Dedifferentiated amniotic fluid mesenchymal stem cell (primary cell): ENCODE measurements around the gene MAGEA12.
"Not testable (repeated sequence)": the region's sequence is repeated elsewhere in the genome, so short reads cannot be mapped to it uniquely, and the experiment has no call there.

ENCODE experiments used
- DNase-seq: peaks from one replicate; pipeline ENCODE4 v3.0.0-alpha.2; 2016; ENCODE audit errors: extremely low spot score

The MAGEA12 gene

DNA sequence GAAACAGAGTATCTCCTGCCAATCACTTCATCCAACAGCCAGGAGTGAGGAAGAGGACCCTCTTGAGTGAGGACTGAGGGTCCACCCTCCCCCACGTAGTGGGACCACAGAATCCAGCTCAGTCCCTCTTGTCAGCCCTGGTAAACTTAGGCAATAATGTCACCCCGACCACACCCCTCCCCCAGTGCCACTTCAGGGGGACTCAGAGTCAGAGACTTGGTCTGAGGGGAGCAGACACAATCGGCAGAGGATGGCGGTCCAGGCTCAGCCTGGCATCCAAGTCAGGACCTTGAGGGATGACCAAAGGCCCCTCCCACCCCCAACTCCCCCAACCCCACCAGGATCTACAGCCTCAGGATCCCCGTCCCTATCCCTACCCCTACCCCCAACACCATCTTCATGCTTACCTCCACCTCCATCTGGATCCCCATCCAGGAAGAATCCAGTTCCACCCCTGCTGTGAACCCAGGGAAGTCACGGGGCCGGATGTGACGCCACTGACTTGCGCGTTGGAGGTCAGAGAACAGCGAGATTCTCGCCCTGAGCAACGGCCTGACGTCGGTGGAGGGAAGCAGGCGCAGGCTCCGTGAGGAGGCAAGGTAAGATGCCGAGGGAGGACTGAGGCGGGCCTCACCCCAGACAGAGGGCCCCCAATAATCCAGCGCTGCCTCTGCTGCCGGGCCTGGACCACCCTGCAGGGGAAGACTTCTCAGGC, at the start of gene MAGEA12, which contains the start of gene CSAG1:
TSS of gene MAGEA12 (plus strand) at position 497 of the 715 bp plus-strand sequence. CDS start 2,405 bp downstream, outside the sequence.
TSS of gene CSAG1 (minus strand) at position 461 of the 715 bp plus-strand sequence. CDS start 1,261 bp downstream, outside the sequence.
- DNase-seq: no peak

DNA sequence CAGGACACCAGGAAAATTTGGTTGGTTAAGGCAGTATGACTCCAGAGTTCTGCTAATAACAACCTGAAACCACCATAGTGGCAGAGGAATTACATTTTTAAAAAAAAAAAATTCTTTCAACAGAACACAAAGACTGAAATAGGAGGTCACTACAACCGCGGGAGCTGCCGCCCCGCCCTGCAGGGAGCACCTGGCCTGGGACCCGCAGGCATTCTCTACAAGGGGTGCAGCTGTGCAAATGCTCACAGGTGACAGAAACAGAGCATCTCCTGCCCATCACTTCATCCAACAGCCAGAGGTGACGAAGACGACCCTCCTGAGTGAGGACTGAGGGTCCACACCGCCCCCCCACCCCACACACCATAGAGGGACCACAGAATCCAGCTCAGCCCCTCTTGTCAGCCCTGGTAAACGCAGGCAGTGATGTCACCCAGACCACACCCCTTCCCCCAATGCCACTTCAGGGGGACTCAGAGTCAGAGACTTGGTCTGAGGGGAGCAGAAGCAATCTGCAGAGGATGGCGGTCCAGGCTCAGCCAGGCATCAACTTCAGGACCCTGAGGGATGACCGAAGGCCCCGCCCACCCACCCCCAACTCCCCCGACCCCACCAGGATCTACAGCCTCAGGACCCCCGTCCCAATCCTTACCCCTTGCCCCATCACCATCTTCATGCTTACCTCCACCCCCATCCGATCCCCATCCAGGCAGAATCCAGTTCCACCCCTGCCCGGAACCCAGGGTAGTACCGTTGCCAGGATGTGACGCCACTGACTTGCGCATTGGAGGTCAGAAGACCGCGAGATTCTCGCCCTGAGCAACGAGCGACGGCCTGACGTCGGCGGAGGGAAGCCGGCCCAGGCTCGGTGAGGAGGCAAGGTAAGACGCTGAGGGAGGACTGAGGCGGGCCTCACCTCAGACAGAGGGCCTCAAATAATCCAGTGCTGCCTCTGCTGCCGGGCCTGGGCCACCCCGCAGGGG, 35.3 kb upstream of the MAGEA12 start, which contains the start of gene MAGEA3:
TSS of gene MAGEA3 (plus strand) at position 843 of the 980 bp plus-strand sequence. CDS start 2,039 bp downstream, outside the sequence.
- DNase-seq: not testable (repeated sequence)

DNA sequence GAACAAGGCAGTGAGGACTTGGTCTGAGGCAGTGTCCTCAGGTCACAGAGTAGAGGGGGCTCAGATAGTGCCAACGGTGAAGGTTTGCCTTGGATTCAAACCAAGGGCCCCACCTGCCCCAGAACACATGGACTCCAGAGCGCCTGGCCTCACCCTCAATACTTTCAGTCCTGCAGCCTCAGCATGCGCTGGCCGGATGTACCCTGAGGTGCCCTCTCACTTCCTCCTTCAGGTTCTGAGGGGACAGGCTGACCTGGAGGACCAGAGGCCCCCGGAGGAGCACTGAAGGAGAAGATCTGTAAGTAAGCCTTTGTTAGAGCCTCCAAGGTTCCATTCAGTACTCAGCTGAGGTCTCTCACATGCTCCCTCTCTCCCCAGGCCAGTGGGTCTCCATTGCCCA, 33.2 kb upstream of the MAGEA12 start:
- DNase-seq: not testable (repeated sequence)

DNA sequence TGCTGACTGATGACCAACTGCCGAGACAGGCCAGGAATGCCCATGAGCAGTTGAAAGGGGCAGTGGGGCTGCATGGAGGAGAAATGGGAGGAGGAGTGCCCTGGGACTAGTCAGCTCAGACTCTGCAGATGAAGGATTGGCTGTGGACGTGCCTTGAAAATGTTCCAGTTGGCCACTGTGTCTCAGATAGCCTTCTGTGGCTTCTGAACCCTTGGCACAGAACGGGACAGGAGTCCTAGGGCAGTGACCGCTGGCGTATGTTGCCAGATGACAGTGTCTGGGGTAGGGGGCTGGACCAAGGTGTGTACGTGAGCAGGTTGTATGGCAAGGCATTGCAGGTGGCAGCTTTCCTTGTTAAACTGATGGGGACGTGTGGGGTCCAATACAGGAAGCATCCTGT, 27.1 kb upstream of the MAGEA12 start:
- not testable (repeated sequence) for DNase-seq

DNA sequence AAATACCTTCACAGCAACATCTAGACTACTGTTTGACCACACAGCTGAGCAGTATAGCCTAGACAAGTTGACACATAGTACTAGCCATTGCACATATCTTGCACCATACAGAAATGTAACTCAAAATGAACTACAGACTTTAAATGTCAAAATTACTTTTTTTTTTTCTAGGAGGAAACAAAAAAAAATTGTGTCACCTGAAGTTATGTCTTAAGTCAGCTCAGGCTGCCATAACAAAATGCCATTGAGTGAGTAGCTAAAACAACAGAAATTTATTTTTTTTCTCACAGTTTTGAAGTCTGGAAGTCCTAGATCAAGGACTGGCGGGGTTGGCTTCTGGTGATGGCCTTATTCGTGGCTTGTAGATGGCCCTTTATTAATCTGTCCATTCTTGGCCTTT, 24.4 kb upstream of the MAGEA12 start, which contains the start of gene CSAG2:
TSS of gene CSAG2 (minus strand) at position 101 of the 400 bp plus-strand sequence. CDS start 161 bp downstream, outside the sequence.
- not testable (repeated sequence) for DNase-seq

- not testable (repeated sequence) for DNase-seq
These were observed 20.4 kb upstream of the MAGEA12 start for GRCh38 chrX:152713195-152713594.

- not testable (repeated sequence) for DNase-seq
These were observed 19.5 kb upstream of the MAGEA12 start, which contains the start of gene MAGEA2B for GRCh38 chrX:152713815-152714787. TSS of gene MAGEA2B (plus strand) at chrX:152714628. CDS start at chrX:152717107, 2,479 bp downstream.

GRCh38 chrX:152725409-152725808, 8.1 kb upstream of the MAGEA12 start:
- DNase-seq: no peak

DNA sequence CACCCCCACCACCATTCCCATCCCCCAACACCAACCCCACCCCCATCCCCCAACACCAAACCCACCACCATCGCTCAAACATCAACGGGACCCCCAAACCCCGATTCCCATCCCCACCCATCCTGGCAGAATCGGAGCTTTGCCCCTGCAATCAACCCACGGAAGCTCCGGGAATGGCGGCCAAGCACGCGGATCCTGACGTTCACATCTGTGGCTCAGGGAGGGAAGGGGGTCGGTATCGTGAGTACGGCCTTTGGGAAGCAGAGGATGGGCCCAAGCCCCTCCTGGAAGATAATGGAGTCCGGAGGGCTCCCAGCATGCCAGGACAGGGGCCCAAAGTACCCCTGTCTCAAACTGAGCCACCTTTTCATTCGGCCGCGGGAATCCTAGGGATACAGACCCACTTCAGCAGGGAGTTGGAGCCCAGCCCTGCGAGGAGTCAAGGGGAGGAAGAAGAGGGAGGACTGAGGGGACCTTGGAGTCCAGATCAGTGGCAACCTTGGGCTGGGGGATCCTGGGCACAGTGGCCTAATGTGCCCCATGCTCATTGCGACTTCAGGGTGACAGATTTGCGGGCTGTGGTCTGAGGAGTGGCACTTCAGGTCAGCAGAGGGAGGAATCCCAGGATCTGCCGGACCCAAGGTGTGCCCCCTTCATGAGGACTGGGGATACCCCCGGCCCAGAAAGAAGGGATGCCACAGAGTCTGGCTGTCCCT, 744 bp downstream of the MAGEA12 start:
- DNase-seq: not testable (repeated sequence)

DNA sequence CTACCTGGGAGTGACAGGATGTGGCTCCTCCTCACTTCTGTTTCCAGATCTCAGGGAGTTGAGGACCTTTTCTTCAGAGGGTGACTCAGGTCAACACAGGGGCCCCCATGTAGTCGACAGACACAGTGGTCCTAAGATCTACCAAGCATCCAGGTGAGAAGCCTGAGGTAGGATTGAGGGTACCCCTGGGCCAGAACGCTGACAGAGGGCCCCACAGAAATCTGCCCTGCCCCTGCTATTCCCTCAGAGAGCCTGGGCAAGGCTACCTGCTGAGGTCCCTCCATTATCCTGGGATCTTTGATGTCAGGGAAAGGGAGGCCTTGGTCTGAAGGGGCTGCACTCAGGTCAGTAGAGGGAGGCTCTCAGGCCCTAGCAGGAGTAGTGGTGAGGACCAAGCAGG, 1.5 kb downstream of the MAGEA12 start:
- DNase-seq: no peak

DNA sequence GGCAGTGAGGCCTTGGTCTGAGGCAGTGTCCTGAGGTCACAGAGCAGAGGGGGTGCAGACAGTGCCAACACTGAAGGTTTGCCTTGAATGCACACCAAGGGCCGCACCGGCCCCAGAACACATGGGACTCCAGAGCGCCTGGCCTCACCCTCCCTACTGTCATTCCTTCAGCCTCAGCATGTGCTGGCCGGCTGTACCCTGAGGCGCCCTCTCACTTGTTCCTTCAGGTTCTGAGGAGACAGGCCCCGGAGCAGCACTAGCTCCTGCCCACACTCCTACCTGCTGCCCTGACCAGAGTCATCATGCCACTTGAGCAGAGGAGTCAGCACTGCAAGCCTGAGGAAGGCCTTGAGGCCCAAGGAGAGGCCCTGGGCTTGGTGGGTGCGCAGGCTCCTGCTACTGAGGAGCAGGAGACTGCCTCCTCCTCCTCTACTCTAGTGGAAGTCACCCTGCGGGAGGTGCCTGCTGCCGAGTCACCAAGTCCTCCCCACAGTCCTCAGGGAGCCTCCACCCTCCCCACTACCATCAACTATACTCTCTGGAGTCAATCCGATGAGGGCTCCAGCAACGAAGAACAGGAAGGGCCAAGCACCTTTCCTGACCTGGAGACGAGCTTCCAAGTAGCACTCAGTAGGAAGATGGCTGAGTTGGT, 2.4 kb downstream of the MAGEA12 start:
- DNase-seq: no peak

DNA sequence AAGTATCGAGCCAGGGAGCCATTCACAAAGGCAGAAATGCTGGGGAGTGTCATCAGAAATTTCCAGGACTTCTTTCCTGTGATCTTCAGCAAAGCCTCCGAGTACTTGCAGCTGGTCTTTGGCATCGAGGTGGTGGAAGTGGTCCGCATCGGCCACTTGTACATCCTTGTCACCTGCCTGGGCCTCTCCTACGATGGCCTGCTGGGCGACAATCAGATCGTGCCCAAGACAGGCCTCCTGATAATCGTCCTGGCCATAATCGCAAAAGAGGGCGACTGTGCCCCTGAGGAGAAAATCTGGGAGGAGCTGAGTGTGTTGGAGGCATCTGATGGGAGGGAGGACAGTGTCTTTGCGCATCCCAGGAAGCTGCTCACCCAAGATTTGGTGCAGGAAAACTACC, 3.0 kb downstream of the MAGEA12 start:
- not testable (repeated sequence) for DNase-seq

DNA sequence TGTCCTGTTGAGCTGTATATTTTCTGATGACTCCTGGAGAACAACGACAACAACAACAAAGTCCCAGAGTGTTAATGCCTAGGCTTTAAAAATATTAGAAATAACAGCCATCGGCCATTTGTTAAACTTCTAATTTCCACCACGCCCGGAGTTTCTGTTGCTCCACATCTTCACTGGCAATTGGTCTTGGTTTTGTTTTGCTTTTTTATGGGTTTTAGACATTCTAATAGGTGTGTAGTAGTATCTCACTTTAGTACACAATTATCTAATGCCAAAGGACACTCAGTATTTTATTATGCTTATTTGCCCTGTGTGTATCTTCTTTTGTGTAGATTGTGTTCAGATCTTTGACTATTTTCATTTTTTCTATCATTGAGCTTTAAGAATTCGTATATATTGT, 5.0 kb downstream of the MAGEA12 start:
- no peak for DNase-seq

- not testable (repeated sequence) for DNase-seq
These were observed 20.4 kb downstream of the MAGEA12 start, which contains the start of gene MAGEA2 for GRCh38 chrX:152753686-152754650. TSS of gene MAGEA2 (minus strand) at chrX:152753842. CDS start at chrX:152751363, 2,479 bp downstream.

DNA sequence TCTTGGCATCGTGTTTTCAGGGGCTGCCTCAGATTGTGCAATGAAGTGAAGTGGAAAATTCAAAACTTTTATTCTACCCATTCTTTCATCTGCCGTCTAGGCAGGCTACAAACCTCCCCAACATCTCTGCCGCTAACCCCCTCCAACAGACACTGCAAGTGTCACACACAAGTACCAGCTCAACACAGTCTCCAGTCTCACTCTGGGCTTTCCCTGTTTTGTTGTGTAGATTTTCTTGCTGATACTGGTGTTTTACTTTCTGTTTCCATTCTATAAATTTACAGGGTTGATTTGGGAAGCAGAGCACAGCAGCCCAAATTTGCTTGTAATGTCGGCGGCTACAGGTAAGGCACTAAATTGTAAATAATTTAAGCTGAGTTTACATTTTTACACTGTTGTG, 21.3 kb downstream of the MAGEA12 start:
- DNase-seq: not testable (repeated sequence)

DNA sequence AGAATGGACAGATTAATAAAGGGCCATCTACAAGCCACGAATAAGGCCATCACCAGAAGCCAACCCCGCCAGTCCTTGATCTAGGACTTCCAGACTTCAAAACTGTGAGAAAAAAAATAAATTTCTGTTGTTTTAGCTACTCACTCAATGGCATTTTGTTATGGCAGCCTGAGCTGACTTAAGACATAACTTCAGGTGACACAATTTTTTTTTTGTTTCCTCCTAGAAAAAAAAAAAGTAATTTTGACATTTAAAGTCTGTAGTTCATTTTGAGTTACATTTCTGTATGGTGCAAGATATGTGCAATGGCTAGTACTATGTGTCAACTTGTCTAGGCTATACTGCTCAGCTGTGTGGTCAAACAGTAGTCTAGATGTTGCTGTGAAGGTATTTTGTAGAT, 25.4 kb downstream of the MAGEA12 start, which contains the start of gene CSAG3:
TSS of gene CSAG3 (plus strand) at position 301 of the 400 bp plus-strand sequence.
- not testable (repeated sequence) for DNase-seq

DNA sequence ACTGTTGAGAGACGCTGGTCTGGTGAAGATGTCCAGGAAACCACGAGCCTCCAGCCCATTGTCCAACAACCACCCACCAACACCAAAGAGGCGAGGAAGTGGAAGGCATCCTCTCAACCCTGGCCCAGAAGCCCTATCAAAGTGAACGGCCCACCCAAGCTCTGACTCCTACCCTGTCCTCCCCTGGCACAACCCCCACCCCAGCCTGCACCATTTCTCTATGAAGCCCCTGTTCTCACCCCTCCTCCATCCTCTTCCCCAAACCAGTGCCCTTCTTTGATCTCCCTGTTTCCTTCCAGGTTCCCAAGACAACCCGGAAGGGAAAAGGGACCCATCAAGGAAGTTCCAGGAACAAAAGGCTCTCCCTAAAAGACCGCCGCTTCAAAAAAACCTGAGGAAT, 26.0 kb downstream of the MAGEA12 start:
- not testable (repeated sequence) for DNase-seq

DNA sequence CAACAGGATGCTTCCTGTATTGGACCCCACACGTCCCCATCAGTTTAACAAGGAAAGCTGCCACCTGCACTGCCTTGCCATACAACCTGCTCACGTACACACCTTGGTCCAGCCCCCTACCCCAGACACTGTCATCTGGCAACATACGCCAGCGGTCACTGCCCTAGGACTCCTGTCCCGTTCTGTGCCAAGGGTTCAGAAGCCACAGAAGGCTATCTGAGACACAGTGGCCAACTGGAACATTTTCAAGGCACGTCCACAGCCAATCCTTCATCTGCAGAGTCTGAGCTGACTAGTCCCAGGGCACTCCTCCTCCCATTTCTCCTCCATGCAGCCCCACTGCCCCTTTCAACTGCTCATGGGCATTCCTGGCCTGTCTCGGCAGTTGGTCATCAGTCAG, 28.0 kb downstream of the MAGEA12 start:
- DNase-seq: not testable (repeated sequence)
